ENCODE measurements around the gene NUDT2. TPM values are rescaled to one million over a fixed set of nuclear protein-coding genes. Genes with fewer than 3 reads are reported as not detected.
"Not testable (repeated sequence)": the region's sequence is repeated elsewhere in the genome, so short reads cannot be mapped to it uniquely, and the experiment has no call there.

Gene NUDT2
- total and polyA plus RNA-seq, 7 donors, result 14.7 to 31.0 (median 19.6) TPM

GRCh38 chr9:34362614-34363214, 33.3 kb downstream of the NUDT2 start:
- no peak for DNase-seq
- H3K27ac ChIP-seq, result peak overlapping the region; percentile 51
- peaks cover 13% of the 10 kb centered on the region for H3K4me1 ChIP-seq
- intact Hi-C loops (cut with DNase I), result no loop called here
- TF ChIP-seq CTCF (IDR thresholded peaks at IDR 0.05), result no peak
- 92 to 97% (median 94%) methylated on average over 4 of the region's 4 CpGs for WGBS, 3 donors
- no peaks in the 10 kb centered on the region for H3K9me3 ChIP-seq
- H3K36me3 ChIP-seq (ENCODE audit: insufficient read depth in 1 of 2, low read depth in 1 of 2), result no peaks in the 10 kb centered on the region
- H3K27me3 ChIP-seq (ENCODE audit: insufficient read depth in 3 of 3, low read length in 2 of 3), result no peaks in the 10 kb centered on the region
- no peak overlapping the region for H3K4me3 ChIP-seq
- ATAC-seq, result no peak

- Histone ChIP-seq H3K36me3 (ENCODE audit: insufficient read depth in 1 of 2, low read depth in 1 of 2) (no peaks in the 10 kb centered on the region), H3K4me1 (peaks cover 13% of the 10 kb centered on the region), H3K4me3 (no peak overlapping the region), H3K27ac (peak overlapping the region; percentile 51), H3K27me3 (ENCODE audit: insufficient read depth in 3 of 3, low read length in 2 of 3) (no peaks in the 10 kb centered on the region), H3K9me3 (no peaks in the 10 kb centered on the region)
- TF ChIP-seq CTCF (IDR thresholded peaks at IDR 0.05), result no peak
- 57 to 62% (median 60%) methylated on average over 13 of the region's 13 CpGs for WGBS, 3 donors
- ATAC-seq (peak in 2 of 4 donors; percentile 22 to 67), DNase-seq (peak in 1 of 2 donors; percentile 63)
- intact Hi-C loops (cut with DNase I), result no loop called here
Observed at GRCh38 chr9:34363619-34364351, 34.4 kb downstream of the NUDT2 start.

- H3K27ac ChIP-seq, result no peak overlapping the region
- no peak for ATAC-seq
- TF ChIP-seq CTCF (IDR thresholded peaks at IDR 0.05), result no peak
- 34 to 51% (median 48%) methylated on average over 2 of the region's 2 CpGs for WGBS, 3 donors
- peaks cover 0 to 5% of the 10 kb centered on the region in 2 donors for H3K36me3 ChIP-seq (ENCODE audit: insufficient read depth in 1 of 2, low read depth in 1 of 2)
- H3K27me3 ChIP-seq (ENCODE audit: insufficient read depth in 3 of 3, low read length in 2 of 3), result no peaks in the 10 kb centered on the region
- intact Hi-C loops (cut with DNase I), result no loop called here
- H3K9me3 ChIP-seq, result no peaks in the 10 kb centered on the region
- DNase-seq, result no peak
- no peak overlapping the region for H3K4me3 ChIP-seq
- peaks cover 24% of the 10 kb centered on the region for H3K4me1 ChIP-seq
Observed at GRCh38 chr9:34365282-34365681, 35.9 kb downstream of the NUDT2 start.

GRCh38 chr9:34366365-34366764, 37.0 kb downstream of the NUDT2 start:
- Histone ChIP-seq H3K9me3 (no peaks in the 10 kb centered on the region), H3K27me3 (ENCODE audit: insufficient read depth in 3 of 3, low read length in 2 of 3) (no peaks in the 10 kb centered on the region), H3K36me3 (ENCODE audit: insufficient read depth in 1 of 2, low read depth in 1 of 2) (peaks cover 0 to 16% of the 10 kb centered on the region in 2 donors), H3K27ac (no peak overlapping the region), H3K4me1 (peaks cover 26% of the 10 kb centered on the region), H3K4me3 (no peak overlapping the region)
- DNase-seq, result no peak
- WGBS, 3 donors, result 79 to 88% (median 87%) methylated on average over 2 of the region's 2 CpGs
- intact Hi-C loops (cut with DNase I), result no loop called here
- no peak for ATAC-seq
- TF ChIP-seq CTCF (IDR thresholded peaks at IDR 0.05), result no peak

GRCh38 chr9:34367751-34368410, 38.5 kb downstream of the NUDT2 start:
- H3K4me3 ChIP-seq; H3K27me3 ChIP-seq (ENCODE audit: insufficient read depth in 3 of 3, low read length in 2 of 3); H3K9me3 ChIP-seq; DNase-seq; intact Hi-C loops (cut with DNase I); ATAC-seq; H3K27ac ChIP-seq: not testable (repeated sequence)
- WGBS, 3 donors, result 86 to 91% (median 88%) methylated on average over 3 of the region's 3 CpGs
- Histone ChIP-seq H3K4me1 (peaks cover 26% of the 10 kb centered on the region), H3K36me3 (ENCODE audit: insufficient read depth in 1 of 2, low read depth in 1 of 2) (peaks cover 0 to 28% of the 10 kb centered on the region in 2 donors)

GRCh38 chr9:34368796-34369195, 39.4 kb downstream of the NUDT2 start:
- H3K9me3 ChIP-seq; H3K4me3 ChIP-seq; intact Hi-C loops (cut with DNase I); H3K27ac ChIP-seq; DNase-seq; ATAC-seq; H3K27me3 ChIP-seq (ENCODE audit: insufficient read depth in 3 of 3, low read length in 2 of 3): not testable (repeated sequence)
- WGBS, 3 donors, result 89 to 96% (median 95%) methylated on average over 5 of the region's 5 CpGs
- H3K36me3 ChIP-seq (ENCODE audit: insufficient read depth in 1 of 2, low read depth in 1 of 2), result peaks cover 0 to 28% of the 10 kb centered on the region in 2 donors
- peaks cover 28% of the 10 kb centered on the region for H3K4me1 ChIP-seq

Measured in psoas muscle (tissue), 8 donors.